T-helper 2 cell (primary cell): ENCODE measurements around the gene RSL1D1.
A peak's percentile ranks its signal among the peaks of the same experiment; 100 is the strongest.

Source experiments
- DNase-seq, 5 experiments: peaks; one replicate each; pipeline versions ENCODE4 v3.0.0 to v3.0.0-alpha.2; 2012 to 2022
- total RNA-seq, 2 donors: gene quantifications; one replicate each; lab custom pipeline; 2026; lab: John Stamatoyannopoulos, UW

Gene RSL1D1
- total RNA-seq, result 184 to 196 reads per million in 2 donors

DNA sequence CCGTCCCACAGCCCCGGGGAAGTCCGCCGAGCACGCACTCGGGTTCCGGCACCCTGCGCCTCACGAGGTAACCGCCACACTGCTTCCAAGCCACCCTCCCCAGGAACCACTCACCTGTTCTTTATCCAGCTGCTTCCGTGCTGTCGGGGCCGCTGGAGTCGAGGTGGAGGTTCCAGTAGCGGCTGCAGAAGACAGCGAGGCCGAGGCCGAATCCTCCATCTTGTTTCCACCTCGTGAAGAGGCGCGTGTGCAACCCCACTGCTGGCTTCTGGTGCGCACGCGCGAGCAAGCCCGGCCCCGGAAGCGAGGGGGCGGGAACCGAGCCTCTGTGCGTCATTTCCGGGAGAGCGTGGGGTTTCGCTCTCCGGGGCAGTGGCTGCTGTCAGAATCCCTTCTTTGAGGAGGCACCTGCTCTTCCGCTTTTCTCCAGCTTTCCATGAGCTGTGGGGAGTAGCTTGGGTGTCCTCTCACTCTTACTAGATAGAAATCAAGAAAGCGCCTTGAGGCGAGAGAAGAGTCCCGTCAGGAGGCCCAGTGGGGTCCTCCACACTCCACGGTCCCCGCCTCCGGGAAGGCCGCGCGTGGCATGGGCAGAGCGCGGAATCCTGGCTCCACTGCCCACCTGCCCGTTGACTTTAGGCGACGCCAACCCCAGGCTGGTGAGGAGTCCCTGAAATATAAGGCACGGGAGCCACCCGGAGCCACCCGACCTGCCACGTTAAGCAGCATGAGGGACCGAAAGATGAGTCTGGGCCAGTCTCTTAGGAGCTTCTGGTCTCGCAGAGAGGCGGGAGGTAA lies at the start of gene RSL1D1:
Gene RSL1D1 (minus strand): TSS at position 249 of the 798 bp plus-strand sequence. CDS start 30 bp downstream, at position 219.
- DNase-seq, result peak; percentile 82 to 95 (median 89)

DNA sequence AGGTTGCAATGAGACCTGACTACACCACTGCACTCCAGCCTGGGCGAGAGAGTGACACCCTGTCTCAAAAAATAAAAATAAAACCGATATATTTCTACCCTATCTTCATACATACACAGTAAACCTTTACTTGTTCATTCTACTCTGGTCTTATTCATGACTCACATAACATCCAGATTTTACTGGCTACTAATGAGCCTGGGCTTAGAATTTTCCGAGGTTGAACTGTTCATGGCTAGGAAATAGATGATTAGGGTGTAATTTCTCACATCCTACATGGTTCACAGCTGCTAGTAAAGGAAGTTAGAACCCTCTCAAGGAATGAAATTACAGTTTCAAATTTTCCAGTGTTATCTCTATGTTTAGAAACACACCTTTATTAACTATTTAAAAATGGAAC lies 49.7 kb upstream of the RSL1D1 start:
- DNase-seq, result no peak

DNA sequence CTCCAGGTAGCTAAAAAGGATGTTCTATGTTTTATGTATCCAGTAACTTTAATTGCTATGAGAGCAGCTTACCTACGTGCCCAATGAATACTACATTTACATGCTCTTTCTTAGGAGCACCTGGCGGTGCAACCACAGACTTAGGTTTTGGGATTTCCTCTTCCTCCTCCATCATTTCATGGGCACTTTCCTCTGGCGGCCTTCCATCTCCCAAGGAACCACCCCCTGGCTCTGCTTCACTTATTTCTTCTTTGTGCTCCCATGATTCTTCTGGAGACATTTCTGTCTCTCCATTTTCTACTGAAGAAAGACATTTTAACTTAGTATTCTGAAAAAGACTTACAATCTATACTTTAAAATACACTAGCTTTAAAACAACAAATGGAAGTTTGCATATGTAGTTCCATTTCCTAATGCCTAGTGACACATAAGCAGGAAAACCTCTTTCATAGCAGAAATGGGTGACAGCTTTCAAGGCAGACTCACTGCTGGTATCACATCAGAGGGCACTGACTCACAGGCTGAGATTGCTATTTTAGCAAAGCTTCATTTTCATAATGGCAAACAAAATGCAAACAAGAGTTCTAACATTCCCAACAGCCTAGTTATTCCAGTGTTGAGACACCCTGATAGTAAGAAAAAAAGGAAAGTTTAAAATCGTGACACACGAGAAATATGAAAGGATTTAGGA lies 45.3 kb upstream of the RSL1D1 start:
- DNase-seq, result no peak

DNA sequence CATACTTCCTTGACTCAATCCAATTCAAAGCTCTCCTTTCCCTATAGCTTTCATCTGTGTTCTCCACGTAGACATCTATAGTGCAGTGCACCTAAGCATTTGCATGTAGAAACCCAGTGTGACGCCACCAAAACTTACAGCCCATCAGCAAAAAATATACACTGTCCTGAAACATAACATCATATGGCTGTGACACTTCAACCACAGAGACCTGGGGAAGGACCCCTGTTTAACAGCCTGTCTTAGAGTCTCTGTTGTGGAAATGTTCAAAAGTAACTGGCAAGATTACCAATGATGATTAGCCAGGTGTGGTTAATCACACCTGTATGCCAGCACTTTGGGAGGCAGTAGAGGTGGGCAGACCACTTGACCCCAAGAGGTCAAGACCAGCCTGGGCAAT lies 42.2 kb upstream of the RSL1D1 start:
- no peak for DNase-seq

DNA sequence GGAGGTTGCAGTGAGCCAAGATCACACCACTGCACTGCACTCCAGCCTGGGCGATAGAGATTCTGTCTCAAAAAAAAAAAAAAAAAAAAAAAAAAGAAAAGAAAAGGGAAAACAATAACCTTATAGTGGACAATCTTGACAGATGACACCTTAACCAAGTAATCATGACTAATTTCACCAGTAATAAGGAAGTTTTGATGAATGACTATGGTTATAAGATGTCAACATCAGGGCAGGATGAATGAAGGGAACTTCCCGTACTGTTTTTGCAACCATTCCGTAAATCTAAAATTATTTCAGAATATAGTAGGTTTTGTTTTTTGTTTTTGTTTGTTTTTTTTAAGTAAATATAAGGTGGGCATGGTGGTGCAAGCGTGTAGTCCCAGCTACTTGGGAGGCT lies 41.4 kb upstream of the RSL1D1 start:
- DNase-seq, result no peak

DNA sequence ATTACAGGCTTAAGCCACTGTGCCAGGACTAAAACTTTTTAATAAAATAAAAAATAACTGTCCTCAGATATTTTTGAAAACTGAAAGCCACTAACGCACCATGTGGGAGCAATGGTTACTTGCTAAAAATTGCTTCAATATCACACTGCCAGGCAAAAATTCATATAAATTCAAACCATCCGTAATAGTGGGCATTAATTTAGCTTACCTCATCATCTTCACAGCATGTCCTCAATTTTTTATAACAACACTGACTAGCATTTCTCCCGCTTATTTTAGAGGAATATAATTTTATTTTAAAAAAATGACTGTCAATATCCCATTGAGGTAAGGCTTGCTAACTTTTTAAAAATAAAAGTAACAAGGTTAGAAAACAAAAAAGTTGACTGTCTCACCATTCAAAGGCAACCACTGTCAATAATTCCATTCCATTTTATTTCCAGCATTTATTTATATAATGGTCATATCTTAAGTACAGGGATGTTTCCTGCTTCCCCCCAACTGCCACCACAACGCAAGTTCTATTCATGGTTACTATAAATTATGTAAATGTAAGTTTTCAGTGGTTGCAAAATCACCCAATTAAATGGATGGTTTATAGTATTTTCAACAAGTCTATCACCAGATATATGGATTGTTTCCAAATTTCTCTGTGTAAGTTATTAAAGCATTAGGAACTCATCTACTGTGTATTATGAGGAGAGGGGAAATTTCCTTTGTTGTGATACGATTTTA lies 39.1 kb upstream of the RSL1D1 start:
- DNase-seq, result no peak

DNA sequence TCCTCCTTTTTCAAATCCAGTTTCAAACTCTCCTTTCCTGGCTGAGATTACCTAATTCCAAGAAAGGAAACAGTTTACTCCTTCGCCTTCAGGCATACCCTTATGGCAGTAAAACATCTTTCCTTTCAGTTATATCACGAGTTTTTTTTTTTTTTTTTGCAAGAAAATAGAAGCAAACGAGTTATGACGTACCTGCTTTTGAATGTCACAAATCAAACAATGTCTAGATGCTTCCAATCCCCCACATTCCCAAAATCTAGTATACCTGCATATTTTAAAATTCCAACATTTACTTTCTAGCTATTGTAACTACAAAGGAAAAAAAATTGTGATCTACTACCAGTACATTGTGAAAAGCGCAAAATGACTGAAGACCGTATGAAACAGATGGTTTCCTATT lies 35.5 kb upstream of the RSL1D1 start:
- DNase-seq, result no peak

DNA sequence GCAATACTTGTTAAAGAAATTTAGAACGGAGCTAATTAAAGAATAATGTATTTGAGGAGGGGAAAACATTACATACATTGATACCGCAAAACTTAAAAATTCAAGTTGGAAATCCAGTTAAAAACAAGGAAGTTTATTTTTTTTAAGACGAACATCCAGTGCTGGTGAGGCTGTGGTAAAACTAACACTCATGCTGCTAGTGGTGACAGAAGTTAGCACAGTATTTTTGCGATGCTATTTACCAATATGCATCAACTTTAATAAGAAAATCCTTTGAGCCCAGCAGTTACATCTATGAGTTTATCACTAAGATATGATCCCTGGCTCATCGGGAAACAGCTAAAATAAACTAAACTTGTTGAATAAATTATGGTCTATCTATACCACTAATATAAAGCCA lies 32.7 kb upstream of the RSL1D1 start:
- no peak for DNase-seq

DNA sequence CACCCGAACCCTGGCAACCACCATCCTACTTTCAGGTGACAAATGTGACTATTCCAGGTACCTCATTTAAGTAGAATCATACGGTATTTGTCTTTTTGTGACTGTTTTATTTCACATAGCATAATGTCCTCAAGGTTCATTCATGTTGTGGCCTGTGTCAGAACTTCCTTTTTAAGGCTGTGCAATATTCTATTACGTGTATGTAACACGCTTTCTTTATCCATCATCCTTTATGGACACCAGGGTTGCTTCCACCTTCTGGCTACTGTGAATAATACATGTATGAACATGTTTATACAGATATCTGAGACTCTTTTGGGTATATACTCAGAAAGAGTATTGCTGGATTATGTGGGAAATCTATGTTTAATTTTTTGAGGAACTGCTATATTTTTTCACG lies 28.7 kb upstream of the RSL1D1 start:
- peak in 1 of 5 experiments; percentile 9 for DNase-seq

DNA sequence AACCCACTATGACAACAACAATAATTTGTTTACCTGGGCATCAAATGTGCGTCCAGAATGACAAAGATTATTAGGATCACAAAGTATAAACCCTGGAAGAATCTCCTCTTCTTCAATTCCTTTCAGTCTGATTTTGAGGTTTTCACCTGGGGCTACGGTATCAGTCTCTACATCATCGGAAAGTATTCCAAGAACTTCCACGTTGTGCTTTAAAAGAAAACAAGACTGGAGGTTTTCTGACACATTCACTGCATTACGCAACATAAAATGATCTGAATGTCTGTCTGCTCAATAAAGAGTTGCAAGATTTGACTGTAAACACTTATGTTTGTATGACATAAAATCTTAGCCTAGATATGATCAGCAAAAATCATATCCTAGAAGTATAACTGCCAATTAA lies 26.0 kb upstream of the RSL1D1 start:
- no peak for DNase-seq

DNA sequence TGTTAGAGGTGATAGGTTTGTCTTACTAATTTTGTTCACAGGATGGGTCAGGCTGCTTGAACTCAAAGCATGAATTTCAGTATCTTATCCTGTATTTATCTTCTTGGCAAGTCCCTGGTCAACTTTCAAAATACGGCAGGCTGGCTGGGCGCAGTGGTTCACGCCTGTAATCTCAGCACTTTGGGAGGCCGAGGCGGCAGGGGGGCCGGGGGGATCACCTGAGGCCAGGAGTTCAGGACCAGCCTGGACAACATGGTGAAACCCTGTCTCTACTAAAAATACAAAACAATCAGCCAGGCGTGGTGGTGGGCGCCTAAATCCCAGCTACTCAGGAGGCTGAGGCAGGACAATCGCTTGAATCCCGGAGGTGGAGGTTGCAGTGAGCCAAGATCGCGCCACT lies 25.0 kb upstream of the RSL1D1 start:
- no peak for DNase-seq

DNA sequence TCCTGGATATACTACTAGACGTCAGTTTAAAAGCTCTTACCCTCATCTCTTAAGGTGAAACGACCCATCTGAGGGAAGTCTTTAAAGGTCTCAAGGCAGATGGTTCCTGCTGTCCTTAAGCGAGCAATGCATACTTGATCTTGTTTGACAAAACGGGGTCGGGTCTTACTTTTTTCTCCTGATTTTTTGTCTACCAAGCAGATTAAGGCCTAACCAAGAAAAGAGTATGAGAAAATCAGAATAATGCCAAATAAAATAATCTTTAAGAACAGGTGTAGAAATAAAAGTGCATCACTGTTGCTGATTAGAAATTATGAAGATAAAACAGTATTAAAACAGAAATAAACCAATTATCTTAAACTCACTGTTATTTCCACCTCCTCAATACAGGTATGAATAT lies 24.4 kb upstream of the RSL1D1 start:
- DNase-seq, result no peak

DNA sequence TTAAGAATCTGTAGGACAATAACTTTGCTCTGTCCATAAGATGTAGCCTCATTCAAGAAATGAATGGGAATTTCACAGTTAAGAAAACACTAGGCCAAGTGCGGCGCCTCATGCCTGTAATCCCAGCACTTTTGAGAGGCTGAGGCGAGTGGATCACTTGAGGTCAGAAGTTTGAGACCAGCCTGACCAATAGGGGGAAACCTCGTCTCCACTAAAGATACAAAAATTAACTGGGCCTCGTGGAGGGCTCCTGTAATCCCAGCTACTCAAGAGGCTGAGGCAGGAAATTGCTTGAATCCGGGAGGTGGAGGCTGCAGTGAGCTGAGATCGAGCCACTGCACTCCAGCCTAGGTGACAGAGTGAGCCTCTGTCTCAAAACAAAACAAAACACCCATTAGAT lies 19.9 kb upstream of the RSL1D1 start:
- no peak for DNase-seq

DNA sequence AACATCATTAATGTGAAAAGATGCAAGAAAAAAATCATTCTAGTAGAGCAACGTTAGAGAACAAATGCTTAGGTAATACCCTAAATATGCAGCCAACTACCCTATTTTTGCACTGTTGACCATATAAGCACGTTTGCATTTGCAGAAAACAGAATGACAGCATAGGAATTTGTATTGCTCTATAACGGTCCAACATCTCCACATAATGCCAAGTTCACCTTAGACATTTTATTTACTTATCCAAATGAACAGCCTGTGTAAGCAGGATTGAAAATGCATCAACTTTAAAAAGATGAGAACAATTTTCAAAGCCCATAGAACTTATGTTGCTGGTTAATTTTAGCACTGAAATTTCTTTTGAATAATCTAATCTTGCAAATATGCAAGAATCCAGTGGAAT lies 19.1 kb upstream of the RSL1D1 start:
- DNase-seq, result no peak

DNA sequence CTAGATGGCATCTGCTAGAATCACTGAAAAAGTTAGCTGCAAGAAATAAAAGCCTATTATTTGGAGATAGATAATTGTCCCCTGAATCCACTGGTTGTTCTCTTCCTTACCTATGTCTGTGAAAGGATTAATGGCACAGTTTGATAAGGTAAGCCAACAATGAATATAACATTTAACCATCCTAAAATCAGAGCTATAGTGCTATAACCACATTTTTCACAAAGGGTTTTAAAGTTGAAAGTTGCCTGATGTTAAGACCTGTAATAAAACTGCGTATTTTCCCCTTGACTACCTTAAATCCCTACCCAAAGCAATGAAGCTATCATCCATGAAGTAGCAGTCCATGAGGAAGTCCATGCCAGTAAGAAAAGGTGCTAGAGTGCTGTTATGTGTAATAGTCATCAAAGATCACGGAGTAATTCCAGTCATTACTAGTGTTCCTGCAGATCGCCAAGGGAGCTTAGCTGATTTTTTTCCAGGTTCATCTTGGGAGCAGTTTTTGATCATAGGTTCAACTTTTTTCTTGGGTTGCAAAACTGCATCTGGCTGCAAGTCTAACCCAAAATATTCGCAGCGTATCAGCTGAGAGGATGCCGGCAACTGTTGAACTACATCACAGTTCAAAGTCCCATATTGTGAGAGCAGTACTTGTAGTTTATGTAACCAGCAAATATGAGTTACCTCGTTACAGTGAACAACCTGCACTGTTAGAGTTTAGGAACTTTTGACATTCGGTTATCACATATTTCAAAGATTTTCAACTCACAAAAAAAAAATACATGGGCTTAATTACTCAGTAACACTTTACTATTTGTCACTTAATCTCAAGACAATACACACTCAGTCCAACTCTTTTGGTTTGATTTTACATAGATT lies 18.2 kb upstream of the RSL1D1 start:
- no peak for DNase-seq

DNA sequence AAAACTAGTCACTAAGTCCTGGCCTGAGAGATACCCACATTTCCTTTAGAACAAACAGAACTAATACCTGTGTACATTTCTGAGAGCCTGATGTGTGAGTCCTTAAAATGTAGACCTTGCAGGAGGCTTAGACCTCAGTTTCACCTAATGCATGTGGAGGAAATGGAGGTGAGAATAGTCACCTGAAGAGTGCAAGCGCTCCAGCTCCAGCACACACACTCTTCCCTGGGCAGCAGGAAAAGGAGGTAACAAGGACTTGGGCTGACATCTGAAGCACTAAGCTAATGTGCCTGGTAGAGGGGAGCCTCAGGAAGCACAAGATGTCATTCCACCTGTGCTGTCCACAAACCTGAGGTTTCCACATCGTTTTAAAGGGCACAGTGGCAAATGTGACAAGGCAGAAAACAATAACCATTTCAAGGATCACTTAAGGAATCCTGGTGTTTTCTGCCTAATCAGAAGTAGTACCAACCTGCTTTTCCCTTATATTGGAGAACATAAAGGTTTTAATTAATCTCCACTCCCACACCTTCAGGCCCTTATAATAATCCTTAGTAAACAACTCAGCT lies 17.2 kb upstream of the RSL1D1 start:
- DNase-seq, result no peak

DNA sequence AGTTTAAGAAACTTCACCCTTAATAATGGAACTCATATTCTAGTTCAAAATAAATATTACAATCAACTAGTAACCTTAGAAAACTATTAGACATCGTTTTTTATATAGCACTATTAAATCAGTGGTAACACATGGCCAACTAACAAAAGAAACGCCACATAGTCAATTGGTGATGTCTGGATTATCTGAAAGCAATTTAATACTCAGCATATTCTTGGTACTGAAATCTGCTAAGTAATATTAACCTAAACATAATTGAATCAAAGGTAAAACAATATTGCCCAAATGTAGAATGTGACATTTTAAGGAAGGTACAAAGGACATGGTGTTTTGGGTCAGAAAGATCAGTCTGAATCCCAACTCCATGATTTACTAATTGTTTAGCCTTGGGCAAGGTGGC lies 11.1 kb upstream of the RSL1D1 start:
- DNase-seq, result no peak

DNA sequence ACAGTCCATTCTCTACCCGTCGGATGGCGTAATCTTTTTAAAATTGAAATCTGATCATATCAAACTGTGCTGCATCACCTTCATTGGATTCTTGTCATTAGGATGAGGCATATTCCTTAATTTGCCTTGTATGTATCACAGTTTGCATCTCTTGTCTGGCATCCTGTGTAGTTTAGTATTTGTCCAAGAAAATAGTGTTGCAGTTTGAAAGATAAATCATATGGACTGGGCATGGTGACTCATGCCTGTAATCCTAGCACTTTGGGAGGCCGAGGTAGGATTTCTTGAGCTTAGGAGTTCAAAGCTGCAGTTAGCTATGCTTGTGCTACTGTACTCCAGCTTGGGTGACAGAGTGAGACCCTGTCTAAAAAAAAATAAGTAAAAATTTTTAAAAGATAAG lies 5.8 kb upstream of the RSL1D1 start:
- no peak for DNase-seq

DNA sequence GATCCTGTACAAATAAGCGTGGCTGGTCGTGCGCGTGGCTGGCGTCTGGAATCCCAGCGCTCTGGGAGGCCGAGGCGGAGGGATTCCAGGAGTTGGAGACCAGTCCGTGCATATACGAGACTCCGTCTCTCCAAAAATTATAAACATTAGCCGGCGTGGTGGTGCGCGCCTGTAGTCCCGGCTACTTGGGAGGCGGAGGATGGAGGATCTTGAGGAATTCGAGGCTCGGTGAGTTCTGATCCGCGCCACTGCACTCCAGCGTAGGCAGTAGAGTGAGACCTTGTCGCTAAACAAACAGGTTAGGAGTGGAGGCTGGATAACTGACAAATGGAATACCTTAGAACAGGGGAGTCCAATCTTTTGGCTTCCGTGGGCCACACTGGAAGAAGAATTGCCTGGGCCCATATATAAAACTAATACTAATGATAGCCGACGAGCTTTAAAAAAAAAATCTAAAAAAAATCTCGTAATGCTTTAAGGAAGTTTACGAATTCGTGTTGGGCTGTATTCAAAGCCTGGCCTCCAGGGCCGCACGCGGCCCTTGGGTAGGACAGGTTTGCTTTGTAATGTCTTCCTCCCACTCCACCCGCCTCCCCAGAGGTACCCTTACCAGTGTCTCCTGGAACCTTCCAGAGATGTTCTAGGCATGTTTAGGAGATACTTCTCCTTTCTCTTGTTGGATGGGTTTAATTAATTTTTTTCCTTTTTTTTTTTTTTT lies 909 bp upstream of the RSL1D1 start:
- DNase-seq, result peak in 1 of 5 experiments; percentile 1

DNA sequence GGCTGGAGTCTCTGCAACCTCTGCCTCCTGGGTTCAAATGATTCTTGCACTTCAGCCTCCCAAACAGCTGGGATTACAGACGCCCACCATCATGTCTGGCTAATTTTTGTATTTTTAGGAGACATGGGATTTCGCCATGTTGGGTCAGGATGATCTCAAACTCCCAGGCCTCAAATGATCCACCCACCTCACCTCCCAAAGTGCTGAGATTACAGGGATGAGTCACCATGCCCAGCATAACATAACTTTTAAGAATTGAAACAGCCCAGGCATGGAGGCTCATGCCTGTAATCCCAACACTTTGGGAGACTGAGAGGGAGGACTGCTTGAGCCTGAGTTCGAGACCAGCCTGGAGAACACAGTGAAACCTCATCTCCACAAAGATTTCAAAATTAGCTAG lies 2.5 kb downstream of the RSL1D1 start:
- no peak for DNase-seq

DNA sequence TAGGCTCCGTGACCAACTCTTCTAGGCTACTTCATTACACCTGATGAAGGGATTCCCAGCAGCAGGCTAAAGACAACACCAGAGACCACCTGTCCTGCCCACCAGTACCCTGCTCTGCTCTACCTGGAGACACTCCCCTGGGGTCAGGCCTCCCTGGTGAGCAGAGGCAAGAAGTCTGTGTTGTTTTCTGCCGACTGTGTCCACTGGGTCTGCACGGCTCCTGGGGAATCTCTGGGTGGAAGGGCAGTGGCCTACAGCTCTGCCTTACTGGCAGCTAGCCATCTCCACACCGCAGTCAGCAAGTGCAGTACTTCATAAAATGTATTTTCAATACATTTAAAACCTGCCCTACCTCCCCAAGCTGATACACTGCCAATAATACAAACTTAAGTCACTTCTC lies 6.8 kb downstream of the RSL1D1 start:
- DNase-seq, result no peak

DNA sequence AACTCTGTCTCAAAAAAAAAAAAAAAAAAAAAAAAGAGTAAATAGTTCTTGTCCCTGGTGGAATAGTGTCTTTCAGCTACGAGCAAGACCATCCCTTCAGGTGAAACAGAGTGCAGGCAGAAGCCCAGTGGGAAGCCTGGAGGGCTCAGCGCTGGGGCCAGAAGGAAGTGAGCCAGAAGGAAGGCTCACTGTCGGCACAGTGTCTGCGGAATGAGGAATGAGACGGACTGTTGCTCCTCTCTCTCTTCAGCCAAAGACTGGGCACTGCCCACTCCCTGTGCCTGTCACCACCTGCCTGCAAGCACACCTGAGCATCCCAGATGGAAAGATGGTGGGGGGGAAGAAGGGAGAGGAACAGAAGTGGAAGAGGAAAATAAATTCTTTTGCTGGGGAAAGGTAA lies 7.5 kb downstream of the RSL1D1 start:
- DNase-seq, result no peak
